HG02840 (cell line): ENCODE data around the gene CCL19.

Source experiments
- ATAC-seq: cut with Tn5 transposase; IDR thresholded peaks from one replicate; pipeline ENCODE4 v1.9.1; 2021; ENCODE audit warnings: mild to moderate bottlenecking, moderate library complexity, moderate number of reproducible peaks; ENCODE audit not compliant: unreplicated experiment, low FRiP score

CCL19 gene

DNA sequence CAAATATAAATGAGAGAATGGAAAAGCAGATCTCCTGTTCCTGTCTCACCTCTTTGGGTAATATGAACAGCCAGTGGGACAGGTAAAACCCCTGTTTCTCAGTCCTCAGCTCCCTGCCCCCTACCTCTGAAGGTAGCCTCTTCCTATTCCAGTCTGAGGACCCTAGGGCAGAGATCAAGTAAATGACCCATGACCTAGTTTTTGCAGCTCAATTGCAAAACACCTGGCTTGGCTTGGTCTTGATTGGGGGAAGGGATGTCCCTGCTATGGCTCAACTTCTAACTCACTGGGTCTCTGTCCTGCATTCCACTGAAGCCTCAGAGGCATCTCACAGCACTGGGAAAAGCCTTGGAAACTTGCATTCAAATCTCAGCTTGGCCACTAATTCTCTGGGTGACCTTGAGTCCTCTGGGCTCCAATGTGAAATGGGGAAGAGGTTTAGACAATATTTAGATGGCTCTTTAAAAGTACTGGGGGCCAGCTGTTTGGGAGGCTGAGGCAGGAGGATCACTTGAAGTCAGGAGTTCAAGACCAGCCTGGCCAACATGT, 46.2 kb downstream of the CCL19 start:
- ATAC-seq: no peak

DNA sequence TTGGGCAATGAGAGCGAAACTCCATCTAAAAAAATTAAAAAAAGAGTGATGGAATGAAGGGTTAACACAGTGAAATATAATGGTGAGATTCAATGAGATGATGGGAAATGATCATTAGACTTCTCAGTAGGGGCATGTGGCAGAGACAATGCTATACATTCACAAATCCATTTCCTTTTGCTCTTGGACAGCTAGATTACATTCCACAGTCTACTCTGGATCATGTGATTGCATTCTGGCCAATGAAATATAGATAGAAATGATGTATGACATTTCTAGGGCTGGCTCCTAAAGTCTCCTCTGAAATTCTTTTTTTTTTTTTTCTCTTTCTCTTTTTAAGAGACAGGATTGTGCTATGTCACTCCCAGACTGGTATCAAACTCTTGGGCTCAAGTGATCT, 48.4 kb downstream of the CCL19 start:
- no peak for ATAC-seq
